ENCODE measurements around the gene SMPD3.

The SMPD3 gene

DNA sequence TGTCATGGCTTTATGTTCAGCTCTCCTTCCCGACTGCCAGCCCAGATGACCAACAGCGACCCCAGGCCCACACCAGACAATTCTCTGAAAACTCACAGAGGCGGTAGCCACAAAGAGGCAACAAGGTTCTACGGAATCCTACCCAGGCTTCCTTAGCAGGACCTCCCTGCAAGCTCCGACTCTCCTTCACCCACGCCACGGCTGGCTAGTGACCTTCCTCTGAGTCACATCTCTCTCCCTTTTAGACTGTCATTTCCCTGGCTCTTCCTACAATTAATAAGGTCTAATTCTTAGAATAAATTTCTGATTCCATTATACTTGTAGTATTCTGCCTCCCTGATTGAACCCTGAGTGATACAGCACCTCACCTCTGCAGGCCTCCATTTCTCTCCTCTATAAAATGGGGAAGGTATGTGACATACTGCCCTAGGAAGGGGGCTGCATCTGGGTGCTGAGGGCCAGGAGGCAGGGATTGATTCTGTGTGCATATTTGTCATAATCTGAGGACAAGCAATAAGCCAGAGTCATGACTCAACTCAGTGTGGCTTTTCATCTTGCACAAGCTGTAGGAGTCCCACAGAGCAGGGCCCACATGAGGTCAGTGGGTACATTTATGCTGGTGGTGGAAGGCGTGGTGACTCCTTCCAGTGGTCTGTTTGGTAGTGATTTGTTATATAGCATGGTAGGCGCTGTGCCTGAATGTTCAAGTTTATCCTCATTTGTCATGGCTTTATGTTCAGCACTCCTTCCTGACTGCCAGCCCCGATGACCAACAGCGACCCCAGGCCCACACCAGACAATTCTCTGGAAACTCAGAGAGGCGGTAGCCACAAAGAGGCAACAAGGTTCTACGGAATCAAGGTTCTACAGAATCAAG, 46.2 kb downstream of the SMPD3 start:
- DNase-seq = no peak

DNA sequence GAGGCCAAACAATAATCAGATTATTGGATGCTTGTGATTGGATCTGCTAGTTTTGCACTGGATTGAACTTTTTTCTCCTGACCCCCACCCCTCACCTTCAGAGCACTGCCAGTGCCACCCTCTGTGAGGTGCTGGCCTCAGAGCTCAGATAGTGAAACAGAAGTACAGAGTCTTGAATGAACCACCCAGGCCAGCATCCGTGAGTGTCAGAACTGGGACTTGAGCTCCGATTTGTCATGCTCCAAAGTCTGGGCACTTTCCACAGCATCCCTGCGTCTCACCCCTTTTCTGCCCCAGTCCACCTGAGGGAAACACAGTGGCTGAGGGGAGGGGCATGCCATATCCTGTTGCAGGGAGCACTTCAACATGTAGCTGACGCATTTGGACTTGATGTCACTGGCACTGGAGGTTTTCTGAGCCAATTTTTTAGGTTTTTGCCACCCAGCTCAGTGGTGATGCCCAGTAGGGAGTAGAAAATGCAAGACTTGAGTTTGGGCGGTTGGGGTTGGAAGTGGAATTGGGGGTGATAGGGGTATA, 47.3 kb downstream of the SMPD3 start:
- no peak for DNase-seq

GRCh38 chr16:68400083-68400923, 48.0 kb downstream of the SMPD3 start:
- no peak for DNase-seq

- no peak for DNase-seq
Measured at GRCh38 chr16:68399456-68399855, 48.9 kb downstream of the SMPD3 start.

DNA sequence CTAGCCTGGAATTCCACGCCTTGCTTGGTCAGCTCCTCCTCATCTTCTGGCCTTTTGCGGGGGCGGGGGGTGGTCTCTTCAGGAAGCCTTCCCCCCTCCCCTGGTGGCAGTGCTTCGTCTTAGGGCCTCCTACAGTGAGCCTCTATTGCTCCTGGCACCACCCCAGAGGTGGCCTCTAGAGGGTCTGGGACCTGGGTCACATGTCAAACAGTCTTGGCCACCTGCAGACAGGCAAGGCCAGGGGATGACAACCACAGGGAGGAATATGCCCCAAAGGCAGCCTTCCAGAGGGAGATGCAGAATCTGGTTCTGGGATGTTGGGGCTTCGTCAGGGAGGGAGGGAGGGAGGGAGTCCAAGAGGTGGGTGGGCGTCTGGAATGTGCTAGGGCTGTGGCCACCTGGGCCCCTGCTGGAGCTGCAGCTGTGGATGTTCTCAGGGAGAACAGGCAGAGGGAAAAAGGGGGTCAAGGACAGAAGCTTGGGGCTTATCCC, 50.6 kb downstream of the SMPD3 start:
- no peak for DNase-seq

DNA sequence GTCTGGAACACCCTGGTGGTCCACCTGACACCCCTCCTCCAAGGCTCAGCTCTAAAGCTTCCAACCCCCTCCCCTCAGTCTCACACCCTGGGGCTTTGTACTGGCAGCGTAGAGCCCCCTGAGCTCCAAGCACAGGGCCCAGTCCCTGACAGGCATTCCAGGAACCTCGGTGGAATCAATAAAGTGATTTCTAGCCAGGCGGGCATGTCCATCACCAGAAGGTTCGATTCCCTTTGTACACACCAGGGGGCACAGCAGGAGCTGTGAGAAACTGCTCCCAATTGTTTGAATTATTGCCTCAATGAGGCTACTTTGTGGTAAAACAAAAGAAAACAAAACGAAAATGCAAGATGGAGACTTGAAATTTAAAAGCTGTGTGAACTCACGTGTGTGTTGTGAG, 51.8 kb downstream of the SMPD3 start:
- DNase-seq = no peak

DNA sequence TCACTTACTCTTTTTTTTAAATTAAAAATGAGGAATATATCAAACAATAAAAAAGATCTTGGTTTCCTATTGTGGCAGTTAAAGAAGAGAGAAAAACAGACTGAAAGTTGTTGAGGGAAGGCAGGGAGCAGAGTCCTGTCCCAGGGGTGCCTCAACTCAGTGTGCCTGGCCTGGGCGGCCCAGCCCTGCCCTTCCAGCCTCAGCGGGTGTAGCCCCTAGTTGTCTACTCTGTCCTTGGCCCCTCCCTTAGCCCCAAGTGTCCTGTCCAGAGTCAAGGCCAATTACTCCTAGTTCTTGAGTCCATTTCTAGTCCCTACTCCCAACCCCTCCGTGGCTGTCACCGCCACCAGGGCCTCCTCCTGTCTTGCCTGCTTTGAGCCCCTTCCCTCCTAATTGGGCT, 52.5 kb downstream of the SMPD3 start:
- no peak for DNase-seq

DNA sequence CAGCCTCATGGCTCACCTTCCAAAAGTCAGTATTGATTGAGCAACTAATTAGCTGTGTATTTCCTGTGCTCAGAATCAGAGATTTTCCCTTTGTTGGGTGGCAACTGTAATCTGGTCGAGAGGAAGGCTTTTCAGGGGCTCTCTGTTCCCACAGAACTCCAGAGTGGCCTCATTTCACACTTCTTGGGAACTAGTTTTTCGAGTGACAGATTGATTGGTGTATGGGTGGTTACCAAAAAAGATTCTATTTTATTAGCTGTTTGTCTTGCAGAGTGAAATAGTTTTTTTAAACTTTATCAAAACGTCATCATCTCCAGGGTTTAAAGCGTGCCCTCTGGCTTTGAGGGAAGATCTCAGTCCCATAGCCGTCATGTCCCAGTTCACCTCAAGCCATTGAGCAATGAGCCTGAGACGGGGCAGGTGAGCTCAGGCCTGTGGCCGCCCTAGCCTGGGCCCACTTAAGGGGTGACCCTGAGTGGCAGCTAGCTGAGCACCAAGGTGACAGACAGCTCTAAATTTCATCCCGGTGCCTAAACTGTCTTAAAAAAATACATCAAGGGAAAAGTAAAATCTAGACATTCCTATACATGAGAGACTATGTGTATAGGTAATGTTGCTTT, 53.0 kb downstream of the SMPD3 start:
- DNase-seq = no peak

DNA sequence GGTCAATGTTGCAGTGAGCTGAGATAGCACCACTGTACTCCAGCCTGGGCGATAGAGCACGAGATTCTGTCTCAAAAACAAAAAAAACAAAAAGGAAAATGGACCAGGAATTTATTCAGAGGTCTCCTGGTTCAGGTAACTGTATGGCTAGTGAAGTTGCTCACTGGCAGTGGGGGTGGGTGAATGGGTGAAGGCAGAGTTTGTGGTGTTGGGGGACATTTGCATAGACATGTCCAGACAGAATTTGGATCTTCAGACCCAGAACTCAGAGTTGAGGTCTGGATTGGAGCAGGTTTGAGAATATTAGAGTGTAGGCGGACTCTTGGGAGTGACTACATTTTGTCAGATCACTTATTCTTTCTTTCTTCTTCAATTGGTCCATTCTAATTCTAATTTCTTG, 55.0 kb downstream of the SMPD3 start:
- no peak for DNase-seq

DNA sequence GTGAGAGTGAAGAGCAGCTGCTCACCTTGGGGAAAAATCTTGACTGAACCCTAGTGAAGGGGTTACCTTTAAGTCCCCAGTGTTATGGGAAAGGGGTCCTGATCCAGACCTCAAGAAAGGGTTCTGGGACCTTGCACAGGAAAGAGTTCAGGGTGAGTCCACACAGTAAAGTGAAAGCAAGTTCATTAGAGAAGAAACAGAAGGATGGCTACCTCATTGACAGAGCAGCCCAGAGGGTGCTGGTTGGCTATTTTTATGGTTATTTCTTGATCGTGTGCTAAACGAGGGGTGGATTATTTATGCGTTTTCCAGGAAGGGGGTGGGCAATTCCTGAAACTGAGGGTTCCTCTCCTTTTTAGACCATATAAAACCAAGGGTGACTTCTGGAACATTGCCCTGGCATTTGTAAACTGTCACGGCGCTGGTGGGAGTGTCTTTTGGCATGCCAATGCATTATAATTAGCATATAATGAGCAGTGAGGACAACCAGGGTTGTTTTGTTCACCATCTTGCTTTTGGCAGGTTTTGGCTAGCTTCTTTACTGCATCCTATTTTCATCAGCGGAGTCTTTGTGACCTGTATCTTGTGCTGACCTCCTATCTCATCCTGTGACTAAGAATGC, 58.4 kb downstream of the SMPD3 start:
- DNase-seq = no peak

- DNase-seq = no peak
Measured at GRCh38 chr16:68389006-68389405, 59.3 kb downstream of the SMPD3 start.

- no peak for DNase-seq
Measured at GRCh38 chr16:68388124-68388523, 60.2 kb downstream of the SMPD3 start.

DNA sequence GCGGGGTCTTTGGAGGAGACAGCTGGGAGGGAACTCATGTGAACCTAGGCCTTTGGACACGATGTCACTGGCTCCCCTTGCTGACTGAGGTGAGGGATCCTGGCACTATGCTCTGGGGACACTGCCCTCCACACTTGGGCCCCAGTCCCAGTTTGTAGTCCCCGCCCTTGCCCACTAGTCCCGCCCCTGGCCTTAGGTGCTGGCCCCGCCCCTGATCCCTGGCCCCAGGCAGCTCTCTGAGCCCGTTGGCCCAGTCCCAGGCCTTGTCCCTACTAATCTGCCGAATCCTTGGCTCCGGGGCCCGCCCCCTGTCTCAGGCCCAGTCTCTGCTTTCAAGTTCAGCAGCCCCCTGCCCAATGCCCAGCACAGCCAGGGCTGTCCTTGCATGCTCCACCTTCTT, 61.0 kb downstream of the SMPD3 start:
- DNase-seq = no peak

- no peak for DNase-seq
Measured at GRCh38 chr16:68386628-68387027, 61.7 kb downstream of the SMPD3 start.

- DNase-seq = no peak
Measured at GRCh38 chr16:68385371-68385770, 62.9 kb downstream of the SMPD3 start.

DNA sequence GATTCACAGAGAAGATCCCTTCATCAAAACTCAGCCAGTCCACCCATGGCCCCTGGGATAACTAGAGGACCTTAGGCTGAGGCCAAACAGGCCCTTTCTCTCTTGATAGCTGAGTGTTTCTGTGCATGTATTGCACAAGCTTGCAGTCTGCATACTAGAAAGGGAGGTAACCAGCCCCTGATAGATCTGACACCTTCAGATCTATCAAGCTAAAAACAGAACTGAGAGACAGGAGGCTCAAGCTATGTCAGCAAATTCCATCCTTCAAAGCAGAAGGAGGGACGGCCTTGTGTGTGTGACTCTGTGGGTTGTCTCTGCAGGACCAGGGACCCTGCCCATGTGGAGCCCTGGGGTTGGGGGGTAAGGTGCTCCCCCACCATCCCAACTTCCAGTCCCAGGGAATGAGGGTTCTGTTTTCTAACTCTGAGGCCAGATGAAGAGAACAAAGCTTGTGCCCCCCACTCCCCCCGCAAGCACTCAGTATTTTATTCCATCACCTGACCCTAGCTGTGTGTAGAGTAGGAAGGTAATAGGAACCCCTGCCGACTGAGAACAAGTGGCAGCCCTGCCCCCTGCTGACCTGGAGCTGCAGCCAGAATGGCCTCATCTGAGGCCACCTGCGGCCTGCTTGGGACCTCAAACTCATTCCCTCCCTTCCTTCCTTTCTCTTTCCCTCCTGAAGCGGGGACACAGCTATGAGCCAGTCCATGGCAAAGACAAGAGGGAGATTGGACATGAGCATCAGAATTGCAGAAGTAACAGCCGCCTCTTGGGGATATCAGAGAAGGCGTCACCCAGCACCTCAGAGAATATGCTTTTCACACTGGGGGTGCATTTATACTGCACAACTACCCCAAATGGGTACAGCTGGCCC, 63.8 kb downstream of the SMPD3 start:
- no peak for DNase-seq

- no peak for DNase-seq
Measured at GRCh38 chr16:68383858-68384257, 64.5 kb downstream of the SMPD3 start.

- DNase-seq = no peak
Measured at GRCh38 chr16:68382296-68382718, 66.0 kb downstream of the SMPD3 start.

DNA sequence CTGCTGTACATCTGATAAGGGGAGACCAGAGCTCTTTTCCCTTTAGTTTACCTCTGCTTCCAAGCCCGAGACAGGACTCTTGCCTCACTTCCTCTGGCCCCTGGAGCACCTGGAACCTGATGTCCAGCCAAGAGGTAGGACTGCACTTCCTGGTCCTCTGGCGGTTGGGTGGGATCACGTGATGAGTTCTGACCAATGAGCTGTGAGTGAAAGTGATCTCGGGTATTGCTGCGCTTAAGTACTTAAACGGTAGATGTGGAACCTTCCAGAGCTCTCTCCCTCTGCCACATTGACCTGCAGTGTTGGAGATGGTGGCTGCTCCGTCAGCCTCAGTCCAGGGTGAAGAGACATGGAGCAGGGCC, 67.0 kb downstream of the SMPD3 start:
- no peak for DNase-seq

DNA sequence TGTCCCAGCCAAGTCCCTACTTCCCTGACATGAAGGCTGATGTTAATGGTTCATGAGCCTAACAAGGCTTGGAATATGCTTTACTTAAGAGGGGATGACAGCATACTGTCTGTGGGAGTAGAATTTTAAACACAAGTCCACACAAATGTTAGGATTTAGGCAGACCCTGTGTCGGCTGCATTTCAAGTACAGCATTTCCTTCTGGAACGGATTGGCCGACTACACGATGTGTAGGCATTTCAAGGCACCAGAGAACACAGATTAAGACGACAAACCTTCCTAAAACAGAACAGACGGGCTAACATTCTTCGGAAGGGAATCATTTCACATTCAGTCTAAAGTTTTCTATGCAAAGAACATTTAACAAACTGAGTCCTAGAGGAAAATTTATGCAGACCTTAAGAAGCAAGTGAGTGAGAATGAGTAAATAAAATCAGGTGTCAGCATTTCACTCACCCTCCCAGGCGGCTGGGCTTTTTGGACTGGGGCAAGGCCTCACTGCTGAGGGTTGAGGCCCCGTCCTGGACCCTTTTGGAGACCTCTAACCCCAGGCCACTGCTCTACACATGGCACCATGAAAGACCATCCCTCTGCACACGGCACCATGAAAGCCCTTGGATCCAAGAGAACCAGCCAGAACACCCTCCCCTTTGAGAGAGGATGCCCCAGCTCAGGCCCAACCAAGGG, 67.5 kb downstream of the SMPD3 start:
- peak in 1 of 2 donors; percentile 40 for DNase-seq

DNA sequence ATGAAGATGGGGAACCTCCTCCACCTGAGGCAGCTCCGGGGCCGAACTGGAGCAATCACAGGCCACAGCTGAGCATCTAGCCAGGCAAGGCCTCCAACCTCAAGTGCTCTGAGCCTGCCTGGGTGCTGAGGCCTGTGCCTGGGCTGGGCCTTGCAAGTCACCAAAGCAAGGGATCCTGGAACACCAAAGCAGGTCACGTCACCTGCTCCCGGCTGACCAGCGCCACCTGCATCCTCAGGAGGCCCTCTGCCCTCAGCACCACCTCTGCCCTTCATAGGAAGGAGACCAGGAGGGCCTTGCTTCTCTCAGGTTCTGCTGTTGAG, 68.0 kb downstream of the SMPD3 start:
- no peak for DNase-seq
